HG02623 (cell line): ENCODE data around the gene TPRG1.

Experiments
- ATAC-seq: cut with Tn5 transposase; IDR thresholded peaks from one replicate; pipeline ENCODE4 v1.9.1; 2021; ENCODE audit warnings: moderate library complexity; ENCODE audit not compliant: unreplicated experiment

TPRG1 gene

DNA sequence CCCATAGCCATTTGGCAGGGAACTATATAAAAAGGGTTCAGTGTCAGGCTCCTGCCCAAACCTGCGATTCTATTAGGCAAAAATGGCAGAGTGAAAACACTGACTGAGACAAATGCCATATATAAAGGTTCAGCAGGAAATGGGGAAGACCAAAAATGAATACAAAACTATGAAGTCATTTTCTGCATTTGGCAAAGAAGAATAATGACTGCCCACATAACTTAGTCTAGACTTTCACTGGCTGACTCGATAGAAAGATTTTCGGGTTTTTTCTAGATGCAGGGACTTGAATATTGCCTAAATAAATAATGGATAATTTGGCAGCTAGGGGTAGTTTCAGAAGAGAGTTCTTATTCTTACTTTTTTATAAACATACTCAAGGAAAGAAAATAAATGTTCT, 178.0 kb downstream of the TPRG1 start:
- ATAC-seq = no peak

DNA sequence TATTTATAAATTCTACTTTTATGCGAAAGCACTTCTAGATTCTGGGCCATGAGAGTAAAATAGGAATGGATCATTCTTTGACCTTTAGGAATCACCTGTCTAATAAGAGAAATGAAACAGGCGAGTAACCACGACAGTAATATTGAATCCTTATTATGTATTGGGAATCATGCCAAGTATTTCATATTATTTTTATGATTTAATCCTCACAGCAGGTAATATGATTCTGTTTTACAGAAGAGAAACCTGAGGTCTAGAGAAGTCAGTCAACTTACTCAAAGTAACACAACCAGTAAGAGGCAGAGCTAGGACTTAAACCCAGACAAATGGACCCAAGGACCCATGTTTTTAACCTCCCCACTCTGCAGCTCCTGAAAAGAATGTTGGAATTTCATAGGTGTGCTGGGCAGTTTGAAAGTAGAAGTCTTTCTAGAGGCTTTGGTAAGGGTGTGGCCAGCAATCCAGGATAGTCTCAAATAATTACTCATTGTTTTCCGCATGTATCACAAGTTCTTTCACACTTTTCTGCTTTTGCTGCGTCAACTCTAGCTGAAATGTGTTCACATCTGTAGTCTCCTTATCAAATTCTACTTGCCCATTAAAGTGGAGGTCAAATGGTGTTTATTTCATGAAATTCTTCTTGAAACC, 181.7 kb downstream of the TPRG1 start:
- ATAC-seq = no peak

DNA sequence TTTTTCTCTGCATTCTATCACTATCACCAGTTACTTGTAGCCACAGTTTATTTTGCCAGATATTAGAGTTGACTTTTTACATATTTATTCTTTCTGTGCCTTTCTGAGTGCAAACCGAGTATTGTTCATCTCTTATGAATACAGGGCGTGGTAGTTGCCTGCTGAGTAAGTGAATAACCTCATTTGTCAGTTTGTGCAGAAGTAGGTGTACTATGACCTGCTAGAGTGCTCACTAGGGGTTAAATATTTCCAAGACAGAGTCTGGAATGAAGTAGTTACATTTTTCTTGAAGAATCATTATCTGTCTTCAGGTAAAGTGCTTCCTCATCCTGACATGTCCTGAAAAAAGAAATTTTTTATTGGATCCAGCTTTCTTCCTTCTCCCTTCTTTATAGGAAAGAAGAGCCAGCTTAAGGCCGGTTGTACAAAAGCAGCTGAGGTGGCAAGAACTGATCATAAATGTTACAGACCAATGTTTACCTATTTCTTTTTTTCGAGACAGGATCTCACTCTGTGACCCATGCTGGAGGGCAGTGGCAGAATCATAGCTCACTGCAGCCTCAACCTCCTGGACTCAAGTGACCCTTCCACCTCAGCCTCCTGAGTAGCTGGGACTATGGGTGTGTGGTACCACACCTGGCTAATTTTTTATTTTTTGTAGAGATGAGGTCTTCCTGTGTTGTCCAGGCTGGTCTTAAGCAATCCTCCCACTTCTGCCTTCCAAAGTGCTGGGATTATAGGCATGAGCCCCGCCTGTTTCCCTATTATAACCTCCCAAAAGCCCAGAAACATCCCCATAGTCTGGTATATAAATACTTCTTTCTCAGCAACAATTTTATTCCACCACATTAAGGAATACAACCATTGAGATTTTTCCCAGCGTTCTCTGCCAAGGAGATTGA, 182.5 kb downstream of the TPRG1 start:
- ATAC-seq = no peak

DNA sequence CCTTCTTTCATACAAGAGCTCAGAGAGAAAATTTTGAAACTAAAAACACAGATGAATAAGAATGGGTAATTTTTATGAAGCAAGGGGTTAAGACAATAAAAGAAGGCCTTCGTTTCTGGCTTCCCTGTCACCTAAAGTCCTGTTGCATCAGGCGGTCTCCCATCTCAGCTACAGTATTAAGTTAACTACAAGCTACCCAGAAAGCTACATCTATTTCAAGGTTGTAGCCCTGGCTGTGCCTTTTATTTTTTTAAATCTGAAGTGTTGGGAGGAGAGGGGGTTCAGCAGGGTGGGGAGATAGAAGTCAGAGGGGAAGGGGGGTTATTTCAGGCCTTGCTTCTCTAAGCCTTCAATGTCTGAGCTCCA, 183.3 kb downstream of the TPRG1 start:
- no peak for ATAC-seq

DNA sequence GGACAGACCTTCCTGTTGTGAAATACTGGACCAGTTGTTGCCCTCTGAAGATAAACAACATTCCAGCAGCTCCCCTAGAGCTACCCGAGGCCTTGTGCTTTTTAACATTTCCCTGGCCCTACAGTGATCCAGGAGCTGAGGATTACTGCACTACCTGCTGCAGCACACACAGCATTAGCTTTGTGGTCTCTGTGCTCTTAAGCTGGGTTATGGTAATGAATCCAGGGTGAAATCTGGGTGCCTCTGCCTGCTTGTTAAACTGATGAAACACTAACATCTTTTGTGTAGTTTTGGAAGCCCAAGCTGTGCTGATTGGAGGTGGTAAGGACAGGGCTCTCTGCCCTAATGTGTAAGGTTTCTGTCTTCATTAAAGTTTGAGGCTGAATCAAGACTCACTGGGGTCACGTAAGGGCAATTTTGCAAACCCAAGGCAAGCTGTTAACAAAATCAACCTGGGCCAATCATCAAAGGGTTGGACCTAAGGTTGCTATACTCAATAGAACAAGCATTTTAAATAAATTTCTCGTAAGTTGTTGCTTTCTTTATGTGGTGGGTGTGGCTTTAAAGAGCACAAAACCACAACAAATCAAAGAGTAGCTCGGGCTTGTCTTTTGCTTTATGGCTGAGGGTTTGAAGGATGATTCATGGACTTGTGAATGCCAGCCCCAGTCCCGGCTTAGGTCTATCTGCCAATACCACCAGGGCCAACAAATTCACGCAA, 183.9 kb downstream of the TPRG1 start:
- ATAC-seq = no peak

GRCh38 chr3:189360291-189360690, 188.5 kb downstream of the TPRG1 start:
- ATAC-seq = no peak

- ATAC-seq = no peak
These were observed 189.5 kb downstream of the TPRG1 start for GRCh38 chr3:189361103-189361835.

GRCh38 chr3:189363590-189364255, 192.0 kb downstream of the TPRG1 start:
- ATAC-seq = no peak

DNA sequence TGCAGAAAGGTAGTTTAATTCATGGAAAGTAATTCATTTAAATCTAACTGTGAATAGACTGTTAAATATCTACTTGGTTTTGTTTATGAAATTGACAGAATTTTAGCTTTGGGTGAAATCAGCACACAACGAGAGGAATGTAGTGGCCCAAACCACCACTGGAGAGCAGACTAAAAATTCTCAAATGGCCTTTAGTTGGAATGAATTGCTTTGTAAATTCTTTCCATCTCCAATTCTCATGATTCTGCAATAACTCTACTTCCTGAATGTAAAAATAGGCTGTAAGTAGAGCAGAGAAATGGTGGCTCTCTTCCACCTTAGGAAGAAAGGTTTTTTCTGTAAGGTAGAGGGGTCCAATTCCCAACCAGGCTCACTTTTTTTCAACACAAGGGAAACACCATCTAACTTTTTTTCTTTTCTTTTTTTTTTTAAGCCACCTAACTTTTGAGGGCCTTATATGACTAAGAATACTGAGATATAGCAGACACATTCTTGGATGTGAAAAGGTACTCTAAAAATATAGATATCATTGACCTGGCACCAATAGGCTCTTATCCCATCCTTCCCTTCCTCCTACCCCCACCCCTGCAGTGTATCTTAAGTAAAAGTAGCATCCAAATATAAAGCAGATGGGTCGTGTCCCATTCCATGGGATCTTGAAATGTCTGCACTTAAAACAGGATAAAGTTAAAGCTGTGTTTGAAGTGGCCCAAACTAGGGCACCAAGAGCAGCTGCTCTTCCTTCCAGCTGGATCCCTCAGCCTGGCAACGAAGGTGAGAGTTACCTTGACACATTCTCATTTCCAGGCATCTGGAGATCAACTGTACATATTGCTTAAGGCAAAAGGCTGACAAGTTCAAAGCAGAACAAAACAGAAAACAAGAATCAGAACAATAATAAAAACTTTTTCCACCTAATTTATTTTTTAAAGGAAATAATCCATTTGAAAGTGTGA, 194.1 kb downstream of the TPRG1 start:
- ATAC-seq = no peak

GRCh38 chr3:189368384-189368783, 196.6 kb downstream of the TPRG1 start:
- ATAC-seq = no peak

DNA sequence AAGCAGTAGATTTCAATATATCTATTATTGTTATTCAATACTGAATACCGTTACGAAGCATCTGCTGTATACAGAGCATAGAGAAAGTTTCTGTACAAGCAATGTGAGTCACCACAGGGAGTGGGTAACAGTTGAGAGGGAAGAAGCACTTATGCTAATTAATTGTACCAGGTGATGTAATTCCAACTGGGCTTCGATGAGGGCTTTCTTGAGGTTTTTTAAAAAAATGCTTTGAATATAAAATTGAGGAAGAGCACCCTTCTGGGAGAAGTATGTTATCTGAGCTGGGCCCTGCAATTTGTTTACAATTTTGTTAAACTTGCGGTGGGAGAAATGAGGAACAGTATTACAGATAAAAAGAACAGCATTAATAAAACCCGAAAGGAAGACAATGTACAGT, 197.9 kb downstream of the TPRG1 start:
- no peak for ATAC-seq

DNA sequence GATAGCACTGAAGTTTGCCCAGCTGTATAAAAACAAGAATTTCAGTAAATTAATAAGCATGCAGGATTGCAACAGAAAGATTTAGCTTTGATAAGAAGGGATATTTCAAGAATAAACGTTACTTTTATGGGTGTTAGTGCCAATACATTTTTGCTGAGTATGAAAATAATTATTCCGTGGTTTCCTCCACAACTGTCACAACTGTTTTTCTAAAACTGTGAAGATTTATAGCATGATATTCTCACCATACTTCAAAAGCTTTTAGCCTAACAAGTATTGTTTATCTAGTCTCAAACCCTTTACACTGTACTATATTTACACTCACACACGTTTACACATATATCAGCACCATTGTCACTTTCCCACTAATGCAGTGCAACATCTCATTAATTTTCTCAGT, 200.5 kb downstream of the TPRG1 start:
- ATAC-seq = no peak
